Measurements from ENCODE around the gene PSMB9.

Gene PSMB9

GRCh38 chr6:32839356-32839755 is 14.6 kb upstream of the PSMB9 start:
- Histone ChIP-seq H3K36me3 (ENCODE audit: control insufficient read depth, insufficient read depth, low read length) (no peaks in the 10 kb centered on the region), H3K9me3 (ENCODE audit: control insufficient read depth, low read length) (no peaks in the 10 kb centered on the region), H3K4me1 (ENCODE audit: control insufficient read depth, insufficient read depth, low read length, poor library complexity, severe bottlenecking) (peaks cover 15% of the 10 kb centered on the region), H3K4me3 (ENCODE audit: extremely low read depth, insufficient read depth, low read length, poor library complexity, severe bottlenecking) (no peak overlapping the region), H3K27ac (ENCODE audit: low read depth, low read length, severe bottlenecking) (no peak overlapping the region)
- 83 to 89% methylated on average over 10 to 11 of the region's 15 CpGs for WGBS, 2 experiments (ENCODE audit: insufficient coverage in 2 of 2)

GRCh38 chr6:32840604-32841246 is 13.3 kb upstream of the PSMB9 start:
- H3K4me3 ChIP-seq (ENCODE audit: extremely low read depth, insufficient read depth, low read length, poor library complexity, severe bottlenecking) = no peak overlapping the region
- no peaks in the 10 kb centered on the region for H3K9me3 ChIP-seq (ENCODE audit: control insufficient read depth, low read length)
- no peaks in the 10 kb centered on the region for H3K36me3 ChIP-seq (ENCODE audit: control insufficient read depth, insufficient read depth, low read length)
- WGBS, 2 experiments (ENCODE audit: insufficient coverage in 2 of 2) = 87 to 88% methylated on average over 6 to 9 of the region's 9 CpGs
- peaks cover 12% of the 10 kb centered on the region for H3K4me1 ChIP-seq (ENCODE audit: control insufficient read depth, insufficient read depth, low read length, poor library complexity, severe bottlenecking)
- H3K27ac ChIP-seq (ENCODE audit: low read depth, low read length, severe bottlenecking) = no peak overlapping the region

GRCh38 chr6:32842021-32842650 is 11.9 kb upstream of the PSMB9 start:
- Histone ChIP-seq H3K36me3 (ENCODE audit: control insufficient read depth, insufficient read depth, low read length) (no peaks in the 10 kb centered on the region), H3K9me3 (ENCODE audit: control insufficient read depth, low read length) (no peaks in the 10 kb centered on the region), H3K4me1 (ENCODE audit: control insufficient read depth, insufficient read depth, low read length, poor library complexity, severe bottlenecking) (peaks cover 12% of the 10 kb centered on the region), H3K27ac (ENCODE audit: low read depth, low read length, severe bottlenecking) (no peak overlapping the region), H3K4me3 (ENCODE audit: extremely low read depth, insufficient read depth, low read length, poor library complexity, severe bottlenecking) (no peak overlapping the region)
- WGBS, 2 experiments (ENCODE audit: insufficient coverage in 2 of 2) = 93 to 95% methylated on average over 6 of the region's 6 CpGs

DNA sequence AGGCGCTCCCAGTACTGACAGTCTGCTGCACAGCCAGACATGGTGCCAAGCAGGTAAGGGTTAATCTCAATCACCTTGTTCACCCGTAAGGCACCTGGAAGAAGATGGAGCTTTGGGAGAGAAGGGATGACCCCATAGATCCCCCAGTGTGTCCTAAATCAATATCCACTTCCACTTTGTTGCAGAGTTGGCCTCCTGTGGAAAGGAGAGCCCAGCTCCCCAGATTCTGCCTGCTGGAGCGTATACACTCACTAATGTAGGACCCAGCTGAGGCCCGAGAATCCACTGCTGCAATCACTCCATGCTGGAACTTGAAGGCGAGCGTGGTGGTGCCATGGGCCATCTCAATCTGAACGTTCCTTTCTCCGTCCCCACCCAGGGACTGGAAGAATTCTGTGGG is 11.3 kb upstream of the PSMB9 start:
- Histone ChIP-seq H3K9me3 (ENCODE audit: control insufficient read depth, low read length) (no peaks in the 10 kb centered on the region), H3K4me1 (ENCODE audit: control insufficient read depth, insufficient read depth, low read length, poor library complexity, severe bottlenecking) (peaks cover 12% of the 10 kb centered on the region), H3K36me3 (ENCODE audit: control insufficient read depth, insufficient read depth, low read length) (no peaks in the 10 kb centered on the region), H3K4me3 (ENCODE audit: extremely low read depth, insufficient read depth, low read length, poor library complexity, severe bottlenecking) (no peak overlapping the region), H3K27ac (ENCODE audit: low read depth, low read length, severe bottlenecking) (no peak overlapping the region)
- WGBS, 2 experiments (ENCODE audit: insufficient coverage in 2 of 2) = 89 to 93% methylated on average over 6 to 7 of the region's 8 CpGs

DNA sequence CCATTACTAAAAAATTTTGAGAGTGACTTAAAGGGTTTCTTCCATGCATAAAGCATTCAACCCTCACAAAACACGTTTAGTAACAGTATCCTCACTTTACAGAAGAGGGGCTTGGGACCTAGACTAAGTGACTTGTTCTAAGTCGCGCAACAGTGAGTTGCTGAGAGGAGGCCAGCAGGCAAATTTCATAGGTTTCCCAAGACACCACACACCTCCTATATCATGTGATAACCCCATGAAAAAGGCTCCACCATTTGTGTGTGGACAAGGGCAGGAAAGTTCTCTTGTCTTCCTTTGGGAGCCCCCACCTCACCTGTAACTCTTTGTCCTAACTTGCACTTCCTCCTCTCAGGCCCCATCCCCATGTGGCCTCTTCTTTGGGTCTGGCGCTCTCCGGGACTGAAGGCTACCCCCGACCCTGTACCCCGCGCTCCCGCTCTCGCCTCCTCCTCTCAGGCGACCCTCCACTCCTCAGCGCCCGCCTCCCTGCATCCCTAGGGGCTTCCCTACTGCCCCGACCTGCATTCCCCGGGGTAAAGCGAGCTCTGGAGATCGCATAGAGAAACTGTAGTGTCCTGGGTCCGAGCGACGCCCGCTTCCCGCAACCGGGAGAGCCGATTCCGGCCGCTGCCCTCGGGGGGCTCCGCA is 10.5 kb upstream of the PSMB9 start:
- Histone ChIP-seq H3K4me1 (ENCODE audit: control insufficient read depth, insufficient read depth, low read length, poor library complexity, severe bottlenecking) (peaks cover 9% of the 10 kb centered on the region), H3K36me3 (ENCODE audit: control insufficient read depth, insufficient read depth, low read length) (no peaks in the 10 kb centered on the region), H3K27ac (ENCODE audit: low read depth, low read length, severe bottlenecking) (no peak overlapping the region), H3K9me3 (ENCODE audit: control insufficient read depth, low read length) (no peaks in the 10 kb centered on the region), H3K4me3 (ENCODE audit: extremely low read depth, insufficient read depth, low read length, poor library complexity, severe bottlenecking) (peak overlapping the region; percentile 34)
- 2 to 14% methylated on average over 15 to 26 of the region's 28 CpGs for WGBS, 2 experiments (ENCODE audit: insufficient coverage in 2 of 2)

GRCh38 chr6:32843979-32844838 is 9.8 kb upstream of the PSMB9 start, which contains the start of gene PSMB8:
PSMB8 (minus strand) TSS chr6:32844047; CDS start chr6:32843996, 51 bp downstream.
- no peak within 1 kb of the TSS for H3K27ac ChIP-seq (ENCODE audit: low read depth, low read length, severe bottlenecking)
- peak within 1 kb of the TSS; percentile 34 for H3K4me3 ChIP-seq (ENCODE audit: extremely low read depth, insufficient read depth, low read length, poor library complexity, severe bottlenecking)
- H3K9me3 ChIP-seq (ENCODE audit: control insufficient read depth, low read length) = no peaks in the 10 kb centered on the region
- no peaks in the 10 kb centered on the region for H3K36me3 ChIP-seq (ENCODE audit: control insufficient read depth, insufficient read depth, low read length)
- 2 to 4% methylated on average over 31 to 32 of the region's 40 CpGs for WGBS, 2 experiments (ENCODE audit: insufficient coverage in 2 of 2)
- H3K4me1 ChIP-seq (ENCODE audit: control insufficient read depth, insufficient read depth, low read length, poor library complexity, severe bottlenecking) = peaks cover 9% of the 10 kb centered on the region

DNA sequence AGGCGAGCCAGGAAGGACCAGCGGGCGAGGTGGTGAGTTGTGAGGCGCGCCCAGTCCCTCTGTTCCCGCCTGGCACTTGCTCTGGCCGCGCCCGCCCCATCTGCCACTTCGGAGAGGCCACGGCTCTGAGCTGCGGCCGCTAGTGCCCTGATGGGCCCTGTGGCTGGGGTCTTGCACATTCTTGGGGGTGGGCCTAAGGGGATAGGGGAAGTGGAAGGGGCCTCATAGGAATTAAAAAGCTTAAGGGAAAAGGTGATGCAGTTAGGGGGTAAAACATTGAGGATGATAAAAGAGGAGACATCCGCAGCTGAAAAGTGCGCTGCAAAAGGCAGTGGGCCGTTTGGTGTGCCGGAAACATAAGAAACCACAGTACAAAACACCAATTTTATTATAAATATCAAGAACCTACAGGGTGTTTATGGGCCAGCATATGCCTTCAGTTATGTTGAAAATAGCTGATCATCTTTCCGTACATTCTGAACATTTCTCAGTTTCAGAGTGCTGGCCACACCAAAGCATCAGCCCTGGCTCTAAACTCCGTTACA is 9.1 kb upstream of the PSMB9 start:
- WGBS, 2 experiments (ENCODE audit: insufficient coverage in 2 of 2) = 48 to 62% methylated on average over 3 to 5 of the region's 19 CpGs
- Histone ChIP-seq H3K4me3 (ENCODE audit: extremely low read depth, insufficient read depth, low read length, poor library complexity, severe bottlenecking) (no peak overlapping the region), H3K27ac (ENCODE audit: low read depth, low read length, severe bottlenecking) (no peak overlapping the region), H3K4me1 (ENCODE audit: control insufficient read depth, insufficient read depth, low read length, poor library complexity, severe bottlenecking) (peaks cover 9% of the 10 kb centered on the region), H3K36me3 (ENCODE audit: control insufficient read depth, insufficient read depth, low read length) (no peaks in the 10 kb centered on the region), H3K9me3 (ENCODE audit: control insufficient read depth, low read length) (no peaks in the 10 kb centered on the region)

- no peaks in the 10 kb centered on the region for H3K36me3 ChIP-seq (ENCODE audit: control insufficient read depth, insufficient read depth, low read length)
- 85 to 91% methylated on average over 5 to 8 of the region's 10 CpGs for WGBS, 2 experiments (ENCODE audit: insufficient coverage in 2 of 2)
- peaks cover 9% of the 10 kb centered on the region for H3K4me1 ChIP-seq (ENCODE audit: control insufficient read depth, insufficient read depth, low read length, poor library complexity, severe bottlenecking)
- no peak overlapping the region for H3K4me3 ChIP-seq (ENCODE audit: extremely low read depth, insufficient read depth, low read length, poor library complexity, severe bottlenecking)
- no peaks in the 10 kb centered on the region for H3K9me3 ChIP-seq (ENCODE audit: control insufficient read depth, low read length)
- H3K27ac ChIP-seq (ENCODE audit: low read depth, low read length, severe bottlenecking) = no peak overlapping the region
Observed at GRCh38 chr6:32845384-32845884, 8.6 kb upstream of the PSMB9 start.

- Histone ChIP-seq H3K4me3 (ENCODE audit: extremely low read depth, insufficient read depth, low read length, poor library complexity, severe bottlenecking) (no peak overlapping the region), H3K9me3 (ENCODE audit: control insufficient read depth, low read length) (no peaks in the 10 kb centered on the region), H3K27ac (ENCODE audit: low read depth, low read length, severe bottlenecking) (no peak overlapping the region), H3K36me3 (ENCODE audit: control insufficient read depth, insufficient read depth, low read length) (no peaks in the 10 kb centered on the region), H3K4me1 (ENCODE audit: control insufficient read depth, insufficient read depth, low read length, poor library complexity, severe bottlenecking) (peaks cover 9% of the 10 kb centered on the region)
- 80 to 88% methylated on average over 6 of the region's 10 CpGs for WGBS, 2 experiments (ENCODE audit: insufficient coverage in 2 of 2)
Observed at GRCh38 chr6:32847004-32847403, 7.0 kb upstream of the PSMB9 start.

- Histone ChIP-seq H3K27ac (ENCODE audit: low read depth, low read length, severe bottlenecking) (no peak overlapping the region), H3K36me3 (ENCODE audit: control insufficient read depth, insufficient read depth, low read length) (no peaks in the 10 kb centered on the region), H3K4me1 (ENCODE audit: control insufficient read depth, insufficient read depth, low read length, poor library complexity, severe bottlenecking) (peaks cover 9% of the 10 kb centered on the region), H3K9me3 (ENCODE audit: control insufficient read depth, low read length) (no peaks in the 10 kb centered on the region), H3K4me3 (ENCODE audit: extremely low read depth, insufficient read depth, low read length, poor library complexity, severe bottlenecking) (no peak overlapping the region)
- 82% methylated on average over 7 to 8 of the region's 8 CpGs for WGBS, 2 experiments (ENCODE audit: insufficient coverage in 2 of 2)
Observed at GRCh38 chr6:32847795-32848194, 6.2 kb upstream of the PSMB9 start.
